HepG2 (cell line): ENCODE measurements around the gene ZNF860. TPM values are rescaled to one million over a fixed set of nuclear protein-coding genes. Genes with fewer than 3 reads are reported as not detected.

Experiments used
- ATAC-seq: fragments of 200-7000 bp; cut with Tn5 transposase; 3 replicates; pipeline ENCODE4 v1.9.1; 2020; ENCODE audit warnings: mild to moderate bottlenecking, moderate library complexity
- BruUV-seq: library from RNA; stranded (reverse); fragments of 400-500 nt; replicated peaks from 2 replicates; lab custom pipeline; 2021; lab: Mats Ljungman, UMichigan
- CTCF ChIA-PET: fragments of 300-600 bp; formaldehyde crosslinking; extraction: SDS; loops from one replicate; lab custom pipeline; 2021; ENCODE audit warnings: low total read pairs, inconsistent platforms, low intra/inter-chr PET ratio; lab: Yijun Ruan, JAX
- POLR2A ChIA-PET: fragments of 350-600 bp; sonication (Branson Sonifier 250); formaldehyde crosslinking; loops from one replicate; lab custom pipeline; 2020; ENCODE audit warnings: antibody characterized with exemption, inconsistent platforms; lab: Yijun Ruan, JAX
- DNase-seq: peaks from one replicate; pipeline ENCODE4 v3.0.0-alpha.2; 2015; ENCODE audit warnings: low spot score
- FAIRE-seq: peaks from 3 replicates; lab custom pipeline; 2011; peaks lifted over from hg19 to GRCh38; lab: Jason Lieb, UNC
- H2AFZ ChIP-seq: one replicate; pipeline ENCODE4 v1.6.1; 2011; ENCODE audit warnings: low read length, inconsistent platforms
- H3K27ac ChIP-seq: fragments of 300-600 bp; 3 replicates; pipeline ENCODE4 v1.8.0; 2011; ENCODE audit warnings: mixed run types, mild to moderate bottlenecking, mixed read lengths, low read length, inconsistent platforms; ENCODE audit not compliant: insufficient read depth; ENCODE audit errors: extremely low read length
- H3K27me3 ChIP-seq, 2 experiments: fragments of 200-600 bp in 1 of 2; 2 replicates in 1 of 2; 3 replicates in 1 of 2; pipeline versions ENCODE4 v1.6.0 to v1.8.0; 2011; ENCODE audit warnings: low read length in 2 of 2, mild to moderate bottlenecking in 2 of 2, moderate library complexity in 2 of 2, inconsistent platforms in 1 of 2; ENCODE audit not compliant: insufficient read depth in 2 of 2, control insufficient read depth in 1 of 2
- H3K36me3 ChIP-seq, 2 experiments: fragments of 200-600 bp in 1 of 2; replicated peaks in 1 of 2; 2 replicates in 1 of 2; 3 replicates in 1 of 2; pipeline versions ENCODE4 v1.5.1 to v1.8.0; 2011; ENCODE audit warnings: low read length in 2 of 2, inconsistent platforms in 1 of 2; ENCODE audit not compliant: insufficient read depth in 2 of 2, control insufficient read depth in 1 of 2
- H3K4me1 ChIP-seq: 2 replicates; pipeline ENCODE4 v1.5.1; 2012; ENCODE audit warnings: low read length, inconsistent platforms; ENCODE audit not compliant: insufficient read depth
- H3K4me2 ChIP-seq: 2 replicates; pipeline ENCODE4 v1.6.0; 2011; ENCODE audit warnings: low read depth, low read length, inconsistent platforms
- H3K4me3 ChIP-seq, 3 experiments: fragments of 200-600 bp in 1 of 3; sonication (generic), shearing (Covaris generic) in 1 of 3; replicated peaks in 1 of 3; 2 replicates each; pipeline ENCODE4 v1.5.1; 2011 to 2016; ENCODE audit warnings: low read length in 3 of 3, inconsistent platforms in 2 of 3, low read depth in 2 of 3, mild to moderate bottlenecking in 2 of 3, control low read depth in 1 of 3, mixed read lengths in 1 of 3; ENCODE audit not compliant: insufficient read depth in 1 of 3
- H3K79me2 ChIP-seq: one replicate; pipeline ENCODE4 v1.6.1; 2011; ENCODE audit warnings: low read length, inconsistent platforms; ENCODE audit not compliant: insufficient read depth
- H3K9ac ChIP-seq: 2 replicates; pipeline ENCODE4 v1.6.0; 2011; ENCODE audit warnings: mild to moderate bottlenecking, low read depth, low read length, inconsistent platforms; ENCODE audit not compliant: insufficient read depth
- H3K9me3 ChIP-seq: 2 replicates; pipeline ENCODE4 v1.5.1; 2012; ENCODE audit warnings: mild to moderate bottlenecking, low read length
- H4K20me1 ChIP-seq: 2 replicates; pipeline ENCODE4 v1.6.0; 2011; ENCODE audit warnings: inconsistent platforms, mild to moderate bottlenecking, low read length, moderate library complexity; ENCODE audit not compliant: insufficient read depth
- CHD2 ChIP-seq: IDR thresholded peaks from 2 replicates; pipeline ENCODE4 v1.6.1; 2011; ENCODE audit warnings: low read depth, low read length, improper control_type of control experiment
- E2F1 ChIP-seq: sonication (generic); formaldehyde crosslinking; IDR thresholded peaks from 2 replicates; pipeline ENCODE4 v1.5.0; 2020; ENCODE audit warnings: missing genetic modification reagents
- HOXA3 ChIP-seq: sonication (generic); formaldehyde crosslinking; IDR thresholded peaks from 2 replicates; pipeline ENCODE4 v1.5.0; 2020; ENCODE audit warnings: missing genetic modification reagents
- POGZ ChIP-seq: sonication (generic); formaldehyde crosslinking; IDR thresholded peaks from 2 replicates; pipeline ENCODE4 v1.4.0; 2020; ENCODE audit warnings: mild to moderate bottlenecking, missing genetic modification reagents
- SOX5 ChIP-seq: IDR thresholded peaks from 2 replicates; pipeline ENCODE4 v1.6.1; 2016; ENCODE audit warnings: borderline replicate concordance
- ZMAT3 ChIP-seq: sonication (generic); formaldehyde crosslinking; conservative IDR thresholded peaks from 2 replicates; pipeline ENCODE4 v1.7.0; 2021; ENCODE audit warnings: missing genetic modification reagents
- ZNF33A ChIP-seq: sonication (generic); formaldehyde crosslinking; IDR thresholded peaks from 2 replicates; pipeline ENCODE4 v1.5.1; 2020; ENCODE audit warnings: missing genetic modification reagents, mild to moderate bottlenecking, moderate library complexity, borderline replicate concordance
- ZNF672 ChIP-seq: sonication (generic); formaldehyde crosslinking; IDR thresholded peaks from 2 replicates; pipeline ENCODE4 v1.8.1; 2022; ENCODE audit warnings: missing genetic modification reagents
- WGBS: methylation state at CpG from one replicate; pipeline ENCODE4 v1.1.6; 2017; ENCODE audit warnings: low lambda C conversion rate; 5-methylcytosine and 5-hydroxymethylcytosine counted together
- in situ Hi-C: cut with HindIII; loops from 2 replicates; pipeline ENCODE4 v1.10.0; 2017; ENCODE audit warnings: low pct_unique_long_range_greater_than_20kb; ENCODE audit not compliant: extremely low pct_ligation_motif_present
- intact Hi-C: fragments of 100-400 bp; cut with micrococcal nuclease; formaldehyde crosslinking; loops from one replicate; pipeline ENCODE4 v1.10.0; 2022; ENCODE audit not compliant: unreplicated experiment
- polyA plus RNA-seq, 8 experiments: library from polyadenylated mRNA; depleted of rRNA in 3 of 8; stranded (reverse) in 7 of 8; unstranded in 1 of 8; fragments of >200 nt; fragmentation: Illumina TruSeq in 4 of 8; extraction: Trizol in 4 of 8; gene quantifications; 2 replicates each; pipeline versions ENCODE4 v1.2.1 to v1.2.3, GENCODE V29; 2011 to 2016; ENCODE audit warnings: low read depth in 4 of 8, missing spikeins in 1 of 8, mixed read lengths in 1 of 8; ENCODE audit not compliant: insufficient read depth in 1 of 8
- total RNA-seq, 5 experiments: library from RNA; depleted of rRNA; stranded (reverse); fragments of >200 nt; fragmentation: Illumina TruSeq; extraction: Trizol; gene quantifications; 2 replicates each; pipeline ENCODE4 v1.2.3, GENCODE V29; 2016; ENCODE audit warnings: low read depth in 1 of 5
- TF ChIP-seq, protein P1 (sequence below): sonication (generic); formaldehyde crosslinking; IDR thresholded peaks from 2 replicates; pipeline ENCODE4 v1.5.1; 2020; ENCODE audit warnings: mild to moderate bottlenecking, missing genetic modification reagents, moderate library complexity

The ZNF860 gene
- total and polyA plus RNA-seq, 2 of the 13 experiments (the other 11 are each of a cell fraction or from before 2014, with no cell fraction given): 0.55 to 0.73 TPM

- Histone ChIP-seq H3K9me3 (no peaks in the 10 kb centered on the region), H3K27me3 (no peaks in the 10 kb centered on the region), H3K79me2 (peaks cover 45% of the 10 kb centered on the region), H3K4me2 (no peak overlapping the region), H4K20me1 (no peaks in the 10 kb centered on the region), H2AFZ (no peak overlapping the region), H3K4me1 (peaks cover 23% of the 10 kb centered on the region), H3K4me3 (no peak overlapping the region), H3K36me3 (no peaks in the 10 kb centered on the region), H3K27ac (no peak overlapping the region), H3K9ac (no peak overlapping the region)
- DNase-seq (no peak), ATAC-seq (no peak), FAIRE-seq (no peak)
- in situ Hi-C loops (no loop called here), intact Hi-C loops (no loop called here)
- CTCF ChIA-PET: no interaction called here
- 100% methylated on average over 3 of the region's 3 CpGs for WGBS
- no TSS peak for BruUV-seq
- TF ChIP-seq SOX5 (CRISPR knock-in tag) (no peak), POGZ (CRISPR knock-in tag) (no peak), ZNF672 (CRISPR knock-in tag) (no peak)
- POLR2A ChIA-PET: no interaction called here
These were observed 48.6 kb upstream of the ZNF860 start for GRCh38 chr3:31932990-31933389.

DNA sequence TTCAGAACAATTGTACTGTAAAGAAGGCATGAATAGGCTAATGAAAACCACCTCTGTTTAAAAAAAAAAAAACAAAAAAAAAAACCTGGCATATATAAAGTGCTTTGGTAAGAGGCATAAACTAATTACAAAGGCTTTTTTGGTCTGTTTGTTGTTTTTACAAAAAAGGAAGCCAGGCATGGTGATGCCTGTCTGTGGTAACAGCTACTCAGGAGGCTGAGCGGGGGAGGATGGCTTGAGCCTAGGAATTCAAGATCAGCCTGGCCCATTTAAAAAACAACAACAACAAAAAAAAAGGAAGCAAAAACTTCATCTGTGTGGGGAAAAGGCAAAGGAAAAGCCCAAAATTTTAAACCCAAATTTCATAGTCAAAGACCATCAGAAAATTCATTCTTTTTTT lies 47.5 kb upstream of the ZNF860 start:
- CTCF ChIA-PET: no interaction called here
- Histone ChIP-seq H3K27ac (no peak overlapping the region), H3K4me3 (no peak overlapping the region), H2AFZ (no peak overlapping the region), H3K4me1 (peaks cover 25% of the 10 kb centered on the region), H3K27me3 (no peaks in the 10 kb centered on the region), H4K20me1 (no peaks in the 10 kb centered on the region), H3K4me2 (no peak overlapping the region), H3K9ac (no peak overlapping the region), H3K9me3 (no peaks in the 10 kb centered on the region), H3K79me2 (peaks cover 44% of the 10 kb centered on the region)
- no peak for DNase-seq
- WGBS: 94% methylated on average over 1 of the region's 1 CpG
- intact Hi-C loops: no loop called here
- no TSS peak for BruUV-seq
- POLR2A ChIA-PET: no interaction called here
- ATAC-seq: no peak
- no peak for TF ChIP-seq CHD2
- TF ChIP-seq ZNF33A (CRISPR knock-in tag): no peak
- no peak for TF ChIP-seq HOXA3
- TF ChIP-seq, protein P1, sequence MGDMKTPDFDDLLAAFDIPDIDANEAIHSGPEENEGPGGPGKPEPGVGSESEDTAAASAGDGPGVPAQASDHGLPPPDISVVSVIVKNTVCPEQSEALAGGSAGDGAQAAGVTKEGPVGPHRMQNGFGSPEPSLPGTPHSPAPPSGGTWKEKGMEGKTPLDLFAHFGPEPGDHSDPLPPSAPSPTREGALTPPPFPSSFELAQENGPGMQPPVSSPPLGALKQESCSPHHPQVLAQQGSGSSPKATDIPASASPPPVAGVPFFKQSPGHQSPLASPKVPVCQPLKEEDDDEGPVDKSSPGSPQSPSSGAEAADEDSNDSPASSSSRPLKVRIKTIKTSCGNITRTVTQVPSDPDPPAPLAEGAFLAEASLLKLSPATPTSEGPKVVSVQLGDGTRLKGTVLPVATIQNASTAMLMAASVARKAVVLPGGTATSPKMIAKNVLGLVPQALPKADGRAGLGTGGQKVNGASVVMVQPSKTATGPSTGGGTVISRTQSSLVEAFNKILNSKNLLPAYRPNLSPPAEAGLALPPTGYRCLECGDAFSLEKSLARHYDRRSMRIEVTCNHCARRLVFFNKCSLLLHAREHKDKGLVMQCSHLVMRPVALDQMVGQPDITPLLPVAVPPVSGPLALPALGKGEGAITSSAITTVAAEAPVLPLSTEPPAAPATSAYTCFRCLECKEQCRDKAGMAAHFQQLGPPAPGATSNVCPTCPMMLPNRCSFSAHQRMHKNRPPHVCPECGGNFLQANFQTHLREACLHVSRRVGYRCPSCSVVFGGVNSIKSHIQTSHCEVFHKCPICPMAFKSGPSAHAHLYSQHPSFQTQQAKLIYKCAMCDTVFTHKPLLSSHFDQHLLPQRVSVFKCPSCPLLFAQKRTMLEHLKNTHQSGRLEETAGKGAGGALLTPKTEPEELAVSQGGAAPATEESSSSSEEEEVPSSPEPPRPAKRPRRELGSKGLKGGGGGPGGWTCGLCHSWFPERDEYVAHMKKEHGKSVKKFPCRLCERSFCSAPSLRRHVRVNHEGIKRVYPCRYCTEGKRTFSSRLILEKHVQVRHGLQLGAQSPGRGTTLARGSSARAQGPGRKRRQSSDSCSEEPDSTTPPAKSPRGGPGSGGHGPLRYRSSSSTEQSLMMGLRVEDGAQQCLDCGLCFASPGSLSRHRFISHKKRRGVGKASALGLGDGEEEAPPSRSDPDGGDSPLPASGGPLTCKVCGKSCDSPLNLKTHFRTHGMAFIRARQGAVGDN (CRISPR knock-in tag): no peak
- no peak for TF ChIP-seq SOX5 (CRISPR knock-in tag)
- no peak for TF ChIP-seq E2F1 (CRISPR knock-in tag)
- TF ChIP-seq ZMAT3 (CRISPR knock-in tag): no peak
- TF ChIP-seq, all 625 proteins: peak for 0
- H3K36me3 ChIP-seq: no peaks in the 10 kb centered on the region
- FAIRE-seq: no peak
- in situ Hi-C loops: no loop called here
